ENCODE data around the gene OR4D2. TPM values are rescaled to one million over a fixed set of nuclear protein-coding genes. Genes with fewer than 3 reads are reported as not detected.

Gene OR4D2
- total RNA-seq, 1 donor from 2014 or later = not detected

DNA sequence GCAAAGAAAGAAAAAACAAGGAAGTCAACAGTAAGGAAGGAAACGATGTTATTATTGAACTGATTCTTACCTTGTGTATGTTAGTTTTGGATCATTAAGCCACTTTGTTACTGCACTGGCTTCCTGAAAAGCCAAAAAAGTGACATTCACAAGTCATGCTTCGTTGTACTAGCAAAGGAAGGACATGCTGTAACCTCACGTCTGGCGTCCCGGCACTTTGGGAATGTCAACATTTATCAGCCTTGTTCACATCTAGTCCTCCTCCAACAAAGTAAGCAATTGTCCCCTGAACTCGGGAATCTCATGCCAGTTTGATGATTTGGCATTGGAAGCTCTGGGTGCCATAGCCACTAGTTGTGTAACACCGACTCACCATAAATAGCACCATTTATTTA, 53.0 kb downstream of the OR4D2 start:
- no peaks in the 10 kb centered on the region for H3K9me3 Mint-ChIP-seq
- Histone ChIP-seq H2AFZ (replicated peaks) (peak overlapping the region; percentile 94), H3K4me3 (peak overlapping the region; percentile 78), H3K4me2 (peak overlapping the region; percentile 100), H3K36me3 (no peaks in the 10 kb centered on the region), H3K79me2 (ENCODE audit: low read depth) (no peaks in the 10 kb centered on the region), H3K9ac (no peak overlapping the region), H3K4me1 (no peaks in the 10 kb centered on the region), H3F3A (ENCODE audit: low read depth) (peaks cover 6% of the 10 kb centered on the region), H3K27me3 (peaks cover 22% of the 10 kb centered on the region), H3K27ac (no peak overlapping the region), H4K20me1 (ENCODE audit: low read depth) (no peaks in the 10 kb centered on the region), H3K9me3 (ENCODE audit: low read depth) (no peaks in the 10 kb centered on the region)
- H3K4me3 Mint-ChIP-seq = peak overlapping the region; percentile 92
- H3K27ac Mint-ChIP-seq = peak overlapping the region; percentile 84
- TF ChIP-seq, protein P1, sequence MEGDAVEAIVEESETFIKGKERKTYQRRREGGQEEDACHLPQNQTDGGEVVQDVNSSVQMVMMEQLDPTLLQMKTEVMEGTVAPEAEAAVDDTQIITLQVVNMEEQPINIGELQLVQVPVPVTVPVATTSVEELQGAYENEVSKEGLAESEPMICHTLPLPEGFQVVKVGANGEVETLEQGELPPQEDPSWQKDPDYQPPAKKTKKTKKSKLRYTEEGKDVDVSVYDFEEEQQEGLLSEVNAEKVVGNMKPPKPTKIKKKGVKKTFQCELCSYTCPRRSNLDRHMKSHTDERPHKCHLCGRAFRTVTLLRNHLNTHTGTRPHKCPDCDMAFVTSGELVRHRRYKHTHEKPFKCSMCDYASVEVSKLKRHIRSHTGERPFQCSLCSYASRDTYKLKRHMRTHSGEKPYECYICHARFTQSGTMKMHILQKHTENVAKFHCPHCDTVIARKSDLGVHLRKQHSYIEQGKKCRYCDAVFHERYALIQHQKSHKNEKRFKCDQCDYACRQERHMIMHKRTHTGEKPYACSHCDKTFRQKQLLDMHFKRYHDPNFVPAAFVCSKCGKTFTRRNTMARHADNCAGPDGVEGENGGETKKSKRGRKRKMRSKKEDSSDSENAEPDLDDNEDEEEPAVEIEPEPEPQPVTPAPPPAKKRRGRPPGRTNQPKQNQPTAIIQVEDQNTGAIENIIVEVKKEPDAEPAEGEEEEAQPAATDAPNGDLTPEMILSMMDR (IDR thresholded peaks at IDR 0.05) = no peak
- TF ChIP-seq EZH2 (IDR thresholded peaks at IDR 0.05) = no peak
- no peak for TF ChIP-seq EZH2phosphoT487 (IDR thresholded peaks at IDR 0.05)
- no peak for DNase-seq (ENCODE audit: low spot score)
- H3K36me3 Mint-ChIP-seq = no peaks in the 10 kb centered on the region
- H3K27me3 Mint-ChIP-seq (ENCODE audit: insufficient read depth, low read depth) = peaks cover 3% of the 10 kb centered on the region
- peaks cover 11% of the 10 kb centered on the region for H3K4me1 Mint-ChIP-seq

Other genes with a start within 250 kb of the OR4D2 start
- gene CUEDC1, start 211.6 kb upstream of the OR4D2 start, total RNA-seq (ENCODE audit: low replicate concordance) = 8.8 and 14.7 TPM in 2 replicates
- gene VEZF1, start 178.7 kb upstream of the OR4D2 start, total RNA-seq (ENCODE audit: low replicate concordance) = 90.4 and 103 TPM in 2 replicates
- 436 and 556 TPM in 2 replicates for gene SRSF1, start 159.7 kb upstream of the OR4D2 start, total RNA-seq (ENCODE audit: low replicate concordance)
- gene DYNLL2, start 83.6 kb upstream of the OR4D2 start, total RNA-seq (ENCODE audit: low replicate concordance) = 46.8 and 52.6 TPM in 2 replicates
- 0.13 and 0.37 TPM in 2 replicates for gene OR4D1, start 18.6 kb upstream of the OR4D2 start, total RNA-seq (ENCODE audit: low replicate concordance)
- gene EPX, start 25.7 kb downstream of the OR4D2 start, total RNA-seq (ENCODE audit: low replicate concordance) = not detected in 2 replicates
- 25.8 and 30.0 TPM in 2 replicates for gene MKS1, start 52.3 kb downstream of the OR4D2 start, total RNA-seq (ENCODE audit: low replicate concordance)
- not detected in 2 replicates for gene LPO, start 71.6 kb downstream of the OR4D2 start, total RNA-seq (ENCODE audit: low replicate concordance)
- gene MPO, start 114.0 kb downstream of the OR4D2 start, total RNA-seq (ENCODE audit: low replicate concordance) = not detected in 2 replicates
- 13.8 and 48.7 TPM in 2 replicates for gene TSPOAP1, start 161.8 kb downstream of the OR4D2 start, total RNA-seq (ENCODE audit: low replicate concordance)
- gene SUPT4H1, start 185.2 kb downstream of the OR4D2 start, total RNA-seq (ENCODE audit: low replicate concordance) = 60.2 and 103 TPM in 2 replicates

Measured in neural progenitor cell (in vitro differentiated cells).